ENCODE results near the gene CNTNAP5.

The CNTNAP5 gene

DNA sequence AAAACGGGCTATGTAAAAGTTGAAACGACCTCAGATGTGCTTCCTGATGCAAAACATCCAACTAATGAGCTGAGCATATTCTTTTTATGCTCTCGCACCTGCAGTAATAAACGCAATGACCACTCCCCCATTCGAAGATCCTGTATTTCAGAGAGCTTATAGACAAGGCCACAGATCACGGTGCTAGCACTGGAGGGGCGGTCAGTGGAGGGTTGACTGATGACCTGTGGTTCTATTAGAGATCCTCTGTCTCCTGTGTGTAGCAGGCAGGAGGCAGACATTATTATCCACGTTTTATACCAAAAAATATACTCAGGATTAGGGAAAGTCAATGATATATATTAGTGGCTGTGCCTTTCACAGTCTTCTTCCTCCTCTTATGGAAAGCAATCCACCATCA lies 457.0 kb downstream of the CNTNAP5 start:
- DNase-seq: no peak

DNA sequence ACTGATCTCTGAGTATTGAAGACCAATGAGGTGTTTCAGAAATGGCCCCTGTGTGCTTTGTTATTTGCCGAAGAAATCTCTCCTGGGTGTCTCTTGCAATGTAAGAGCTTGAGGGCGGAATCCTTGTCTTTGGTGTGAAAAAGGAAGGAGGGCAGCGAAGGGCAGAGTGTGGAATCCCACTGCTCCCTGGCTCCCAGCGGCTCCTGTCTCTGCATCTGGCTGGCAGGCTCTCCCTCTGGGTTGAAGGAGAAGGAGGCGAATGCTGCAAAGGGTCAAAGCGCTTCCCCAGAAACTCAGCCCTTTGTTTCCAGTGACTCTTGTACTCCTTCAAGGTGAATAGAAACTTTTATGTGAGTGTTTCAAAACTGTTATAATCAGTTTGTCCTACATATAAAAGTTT lies 457.5 kb downstream of the CNTNAP5 start:
- no peak for DNase-seq

DNA sequence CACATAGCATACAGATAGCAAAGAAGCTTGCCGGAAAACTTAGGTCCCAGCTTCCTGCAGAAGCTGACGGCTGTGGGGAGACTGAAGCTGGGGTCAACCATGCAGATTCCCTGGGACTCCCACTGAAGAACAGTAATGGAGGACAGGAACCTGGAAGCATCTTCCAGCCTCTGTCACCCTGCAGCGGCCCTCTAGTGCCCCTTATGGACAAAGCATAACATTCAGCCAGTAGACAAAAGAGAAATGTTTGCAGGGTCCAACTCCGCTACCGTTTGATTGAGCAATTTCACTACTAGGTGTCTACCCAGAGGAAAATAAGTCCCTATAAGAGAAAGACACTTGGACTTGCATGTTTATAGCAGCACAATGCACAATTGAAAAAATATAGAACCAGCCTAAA lies 460.6 kb downstream of the CNTNAP5 start:
- DNase-seq: no peak

DNA sequence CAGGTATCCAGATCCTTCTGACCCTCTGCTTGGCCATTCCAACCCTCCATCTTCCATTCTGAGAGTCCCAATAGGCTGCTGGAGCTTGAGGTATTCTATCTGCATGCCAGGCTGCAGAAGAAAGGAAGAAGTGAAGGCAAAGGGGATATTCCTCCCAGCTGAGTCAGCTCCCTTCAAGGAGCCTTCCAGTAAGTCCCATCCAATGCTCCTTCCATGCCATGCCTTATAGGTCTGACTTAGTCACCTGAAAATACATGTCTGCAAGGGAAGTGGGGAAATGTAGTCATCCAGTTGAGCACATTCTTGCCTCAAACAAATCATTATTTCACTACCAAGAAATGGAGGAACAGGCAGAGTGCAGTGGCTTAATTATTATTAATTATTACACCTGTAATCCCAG lies 464.6 kb downstream of the CNTNAP5 start:
- DNase-seq: no peak

DNA sequence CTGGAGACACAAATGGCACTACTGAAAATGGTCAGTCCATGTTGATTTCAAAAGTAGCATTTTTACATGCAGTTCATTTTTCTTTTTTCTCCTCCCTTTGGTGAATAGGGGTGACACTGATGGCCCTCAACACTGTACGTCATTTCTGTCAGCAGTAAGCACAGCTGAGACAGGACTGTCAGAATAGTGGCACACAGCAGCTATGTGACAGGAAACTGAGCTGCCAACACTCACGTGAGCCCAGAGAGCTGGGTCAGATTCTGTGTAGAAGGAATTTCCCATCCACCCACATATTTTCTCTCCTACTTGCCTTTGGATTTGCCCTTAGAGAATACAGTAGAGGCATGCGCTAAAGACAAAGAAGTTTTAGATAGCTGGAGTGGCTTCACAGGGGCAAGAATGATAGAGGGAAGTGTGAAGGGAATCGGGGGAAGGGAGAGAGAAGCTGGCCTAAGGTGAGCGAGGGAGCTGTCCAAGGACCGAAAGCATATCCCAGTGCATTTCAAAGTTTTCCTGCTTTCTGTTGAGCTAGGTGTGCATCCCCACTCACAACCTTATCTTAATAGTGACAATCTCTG lies 476.6 kb downstream of the CNTNAP5 start:
- no peak for DNase-seq

DNA sequence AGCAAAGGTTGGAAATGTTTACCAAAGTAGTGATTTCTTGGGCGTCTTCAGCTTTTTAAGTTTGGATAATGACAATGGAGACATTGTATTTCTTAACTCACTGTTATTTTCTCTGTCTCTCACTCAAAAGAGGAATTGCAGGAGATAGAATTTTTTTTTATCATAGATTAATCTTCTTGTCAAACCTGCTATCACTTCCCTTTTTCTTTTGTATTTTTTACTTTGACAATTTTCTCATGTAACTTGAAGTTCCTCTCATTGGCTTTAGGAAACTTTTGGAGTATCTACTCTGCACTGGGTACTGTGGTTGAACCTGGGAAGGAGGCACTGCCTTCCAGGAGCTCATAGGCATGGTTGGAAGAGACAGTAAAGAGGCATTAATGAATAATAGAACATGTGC lies 489.1 kb downstream of the CNTNAP5 start:
- no peak for DNase-seq

DNA sequence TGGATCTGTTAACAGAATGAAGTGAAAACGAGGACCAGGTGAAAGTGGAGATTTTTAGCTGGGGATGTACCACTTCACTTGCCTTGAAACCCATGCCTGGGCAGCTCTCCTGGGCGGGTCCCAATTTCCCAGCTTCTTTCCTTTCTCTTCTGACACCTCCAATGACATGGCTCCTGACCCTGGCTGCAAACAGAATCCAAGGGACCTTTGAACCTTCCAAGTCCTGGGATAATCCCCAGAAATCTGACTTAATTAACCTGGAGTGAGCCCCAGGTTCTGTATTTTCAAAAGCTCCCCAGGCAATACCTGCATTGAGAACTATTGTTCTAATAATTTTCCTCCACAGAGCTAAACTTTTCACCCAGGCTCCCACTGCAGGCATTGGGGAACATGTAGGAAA lies 495.9 kb downstream of the CNTNAP5 start:
- no peak for DNase-seq

DNA sequence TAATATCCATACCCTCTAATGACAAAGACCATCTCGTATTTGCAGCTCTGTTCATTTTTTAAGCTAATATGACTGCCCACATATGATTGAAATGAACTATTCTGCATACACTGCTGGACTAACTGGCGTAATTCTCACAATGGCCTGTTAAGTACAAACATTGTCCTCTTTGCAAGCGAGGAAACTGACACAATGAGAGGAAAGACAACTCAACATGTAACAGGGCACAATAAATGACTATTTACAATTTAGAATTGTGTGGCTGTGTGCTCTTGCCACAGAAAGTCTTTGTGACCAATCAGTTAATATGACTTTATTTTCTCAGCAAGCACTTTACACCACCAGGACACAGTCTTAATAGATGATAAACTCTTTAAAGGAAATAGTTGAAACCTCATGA lies 498.0 kb downstream of the CNTNAP5 start:
- no peak for DNase-seq

DNA sequence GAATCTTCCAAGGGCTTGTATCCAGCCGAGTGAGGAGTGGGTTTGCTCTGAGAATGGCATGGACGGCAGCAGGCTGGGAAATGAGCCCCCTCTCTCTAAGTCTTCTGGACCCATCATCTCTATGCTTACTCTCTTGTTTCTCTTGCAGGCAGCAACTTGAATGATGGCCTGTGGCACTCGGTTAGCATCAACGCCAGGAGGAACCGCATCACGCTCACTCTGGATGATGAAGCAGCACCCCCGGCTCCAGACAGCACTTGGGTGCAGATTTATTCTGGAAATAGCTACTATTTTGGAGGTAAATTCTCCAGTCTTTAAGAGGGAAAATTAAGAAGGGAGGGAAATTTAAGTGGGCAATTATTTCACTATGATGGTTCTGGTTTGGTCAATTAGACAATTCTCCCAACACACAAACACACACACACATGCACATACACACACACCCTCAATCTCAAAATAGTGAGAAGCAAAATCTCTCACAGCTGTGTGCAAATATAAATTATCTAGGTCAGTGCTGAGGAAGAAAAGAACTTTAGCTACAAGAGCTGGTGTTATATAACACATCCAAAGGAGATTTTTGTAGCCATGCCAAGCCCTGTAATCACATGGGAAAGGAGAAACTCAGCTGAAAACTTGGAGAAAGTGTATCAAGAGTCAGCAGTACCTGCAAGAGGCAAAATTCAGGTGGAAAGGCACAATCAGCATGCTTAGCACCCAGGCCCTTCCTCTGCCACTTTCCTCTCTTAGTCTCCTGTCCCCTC lies 499.2 kb downstream of the CNTNAP5 start:
- no peak for DNase-seq

DNA sequence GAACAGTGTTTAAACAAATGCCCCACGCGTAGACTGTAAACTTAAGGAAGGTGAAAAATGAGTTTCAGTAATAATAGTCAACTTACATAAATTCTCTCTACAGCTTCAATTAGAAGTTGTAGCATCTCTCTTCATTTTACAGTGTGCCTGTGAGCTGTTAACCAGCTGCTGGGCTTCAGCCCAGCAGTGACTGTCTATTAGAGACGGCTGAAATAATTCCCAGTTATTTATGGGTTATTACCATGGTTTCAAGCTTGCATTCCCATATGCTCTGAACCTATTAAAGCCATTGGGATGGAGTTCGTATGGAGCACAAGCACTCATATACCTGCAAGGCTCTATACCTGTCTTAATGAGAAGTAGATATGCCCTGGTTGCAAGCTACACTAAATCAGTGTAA lies 501.1 kb downstream of the CNTNAP5 start:
- peak; percentile 5 for DNase-seq

DNA sequence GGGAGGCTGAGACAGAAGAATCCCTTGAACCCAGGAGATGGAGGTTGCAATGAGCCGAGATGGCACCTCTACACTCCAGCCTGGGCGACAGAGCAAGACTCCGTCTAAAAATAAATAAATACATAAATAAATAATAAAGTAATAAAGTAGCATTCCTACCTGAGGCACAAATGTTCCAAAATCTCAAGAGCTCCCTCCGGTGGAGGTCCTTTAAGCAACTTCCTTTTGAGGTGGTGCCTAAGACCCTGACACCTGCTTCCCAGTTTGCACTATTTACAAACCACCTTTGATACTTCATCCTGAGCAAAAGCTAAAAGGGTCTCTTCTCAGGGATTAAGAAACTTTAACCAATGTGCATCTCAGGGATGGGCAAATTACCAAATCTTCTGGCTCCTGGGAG lies 505.1 kb downstream of the CNTNAP5 start:
- no peak for DNase-seq

DNA sequence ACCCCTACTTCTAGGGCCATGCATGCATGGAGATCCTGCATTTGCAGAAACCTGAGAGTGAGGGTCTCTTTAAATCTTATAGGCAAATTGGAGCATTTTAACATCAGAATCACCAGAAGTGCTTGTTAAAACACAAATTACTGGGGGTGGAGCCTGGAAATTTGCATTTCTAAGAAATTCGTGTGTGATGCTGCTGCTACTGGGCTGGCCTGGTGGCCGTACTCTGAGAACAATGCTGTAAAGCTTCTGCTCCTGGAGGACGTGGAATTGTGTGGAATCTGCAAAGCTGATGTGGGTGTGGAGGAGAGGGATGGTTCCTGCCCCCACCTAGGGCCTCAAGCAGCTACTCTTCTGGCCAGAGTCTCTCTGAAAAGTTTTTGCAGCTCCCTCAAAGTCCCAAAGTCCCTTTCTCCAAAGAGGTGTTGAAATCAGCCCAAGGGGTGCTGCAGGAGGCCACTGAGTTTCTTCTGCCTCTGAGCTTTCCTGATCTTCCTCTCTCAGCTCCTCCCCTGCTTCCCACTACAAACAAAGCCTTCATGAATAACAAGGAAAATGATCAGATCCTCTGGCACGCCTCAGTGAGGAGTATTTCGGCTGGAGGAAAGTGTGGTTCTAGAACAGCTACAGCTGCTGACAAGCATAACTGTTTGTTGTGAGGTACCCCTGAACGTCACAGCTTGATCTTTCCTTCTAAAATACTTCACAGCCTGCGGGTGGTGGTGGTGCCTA lies 508.3 kb downstream of the CNTNAP5 start:
- DNase-seq: no peak

DNA sequence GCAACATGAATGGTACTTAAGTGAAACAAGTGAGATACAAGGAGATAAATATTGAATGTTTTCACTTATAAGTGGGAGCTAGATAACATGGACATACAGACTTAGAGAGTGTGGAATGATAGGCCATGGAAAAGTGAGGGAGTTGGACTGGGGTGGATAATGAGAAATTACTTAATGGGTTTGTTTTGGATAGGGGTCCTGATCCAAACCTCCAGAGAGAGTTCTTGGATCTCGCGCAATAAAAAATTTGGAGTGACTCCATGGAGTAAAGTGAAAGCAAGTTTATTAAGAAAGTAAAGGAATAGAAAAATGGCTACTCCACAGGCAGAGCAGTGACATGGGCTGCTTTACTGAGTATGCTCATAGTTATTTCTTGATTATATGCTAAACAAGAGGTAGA lies 508.9 kb downstream of the CNTNAP5 start:
- no peak for DNase-seq

DNA sequence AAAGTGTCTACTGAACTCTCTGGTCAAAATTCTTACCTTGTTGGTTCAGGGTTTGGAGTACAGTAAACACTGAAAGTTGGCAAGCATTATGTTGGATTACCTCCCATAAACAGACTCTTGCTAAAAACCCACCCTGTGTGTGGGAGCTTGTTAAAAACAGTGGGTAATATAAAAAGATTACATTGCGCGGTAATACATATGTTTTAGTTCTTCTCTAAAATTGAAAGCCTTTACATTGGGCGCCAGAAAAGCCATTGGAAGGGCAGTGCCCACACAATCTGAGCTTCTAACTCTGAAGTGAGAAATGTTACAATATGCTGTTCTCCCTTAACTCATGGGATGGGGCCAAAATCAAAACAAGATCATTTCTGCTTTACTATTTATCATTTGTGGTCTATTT lies 510.7 kb downstream of the CNTNAP5 start:
- no peak for DNase-seq

DNA sequence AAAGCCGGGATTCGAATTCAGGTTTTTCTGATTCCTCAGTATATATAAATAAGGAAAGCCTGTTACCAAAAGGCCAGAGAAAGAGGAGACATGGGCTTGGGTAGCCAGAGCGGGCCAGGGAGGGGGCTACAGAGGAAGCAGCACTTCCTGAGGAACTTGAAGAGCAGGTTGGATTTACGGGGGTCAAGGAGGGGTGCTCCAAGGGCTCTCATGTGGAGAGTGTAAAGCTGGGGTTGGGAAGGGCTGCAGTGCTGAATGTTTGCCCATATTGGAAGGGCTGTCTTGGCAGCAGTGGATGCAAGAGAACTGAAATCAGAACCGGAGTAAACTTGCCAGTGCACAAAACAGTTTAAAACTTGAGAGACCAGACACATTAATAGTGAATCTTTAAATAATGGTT lies 511.5 kb downstream of the CNTNAP5 start:
- no peak for DNase-seq

DNA sequence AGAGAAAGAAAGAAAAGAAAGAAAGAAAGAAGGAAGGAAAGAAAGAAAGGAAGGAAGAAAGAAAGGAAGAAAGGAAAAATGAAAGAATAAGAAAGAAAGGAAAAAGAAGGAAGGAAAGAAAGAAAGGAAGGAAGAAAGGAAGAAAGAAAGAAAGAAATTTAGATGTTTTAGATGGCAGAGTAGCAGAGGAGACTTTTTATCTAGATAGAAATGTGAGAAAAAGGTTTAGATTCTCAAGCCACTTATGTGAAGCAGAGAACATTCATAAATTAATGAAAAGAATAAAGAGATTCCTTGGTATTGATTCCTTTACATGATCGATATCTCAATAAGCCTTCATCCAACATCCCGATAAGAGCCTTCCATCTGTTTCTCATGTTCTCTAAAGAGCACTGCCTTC lies 513.5 kb downstream of the CNTNAP5 start:
- no peak for DNase-seq

DNA sequence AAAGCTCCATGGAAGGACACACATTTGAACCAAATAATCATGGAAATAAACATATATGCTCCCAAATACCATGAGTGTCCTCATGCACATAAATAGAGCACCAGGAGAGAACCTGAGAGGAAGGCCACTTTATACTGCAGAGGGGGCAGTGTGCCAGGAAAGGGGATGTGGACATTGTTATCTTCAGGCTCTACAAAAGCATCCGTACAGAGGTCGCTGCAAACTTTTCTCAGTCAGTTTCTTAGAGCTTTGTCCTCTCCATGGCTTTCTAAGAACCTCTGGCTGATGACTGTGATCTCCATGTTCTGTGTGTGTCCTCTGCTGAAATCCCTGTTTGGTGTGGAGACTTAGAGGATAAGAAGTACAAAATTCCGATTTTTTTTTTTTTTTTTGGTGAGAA lies 515.7 kb downstream of the CNTNAP5 start:
- no peak for DNase-seq

DNA sequence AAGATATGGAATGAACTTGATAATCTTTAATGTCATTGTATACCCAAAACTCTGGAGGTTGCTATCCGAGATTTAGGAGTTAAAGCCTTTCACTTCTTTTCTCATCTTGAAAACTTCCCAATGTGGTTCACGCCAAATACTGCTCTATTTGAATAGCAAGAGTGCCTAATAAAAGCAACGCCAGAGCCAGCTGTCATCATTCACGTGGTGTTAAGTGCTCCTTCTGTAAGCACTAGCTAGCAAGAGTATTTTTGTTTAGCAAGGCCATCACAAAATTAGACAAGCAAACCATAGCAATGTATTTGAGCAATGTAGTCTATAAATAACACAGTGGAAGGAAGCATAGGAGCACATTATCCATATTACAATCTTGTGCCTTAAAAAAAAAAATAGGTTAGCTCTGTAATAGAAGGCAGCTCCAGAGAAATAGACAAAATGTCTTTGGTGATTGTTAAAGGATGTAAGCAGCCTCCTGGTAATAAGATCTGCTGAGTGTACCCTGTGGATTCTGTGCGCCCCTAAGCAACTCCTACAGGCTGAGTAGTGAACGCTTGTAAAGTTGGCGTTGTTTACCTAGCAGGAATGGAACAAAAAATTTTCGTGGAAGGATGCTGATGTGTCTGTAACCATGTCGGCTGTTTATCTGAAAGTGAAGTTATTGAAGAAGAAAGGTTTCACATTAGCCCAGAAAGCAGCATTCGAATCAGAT lies 518.0 kb downstream of the CNTNAP5 start:
- DNase-seq: peak; percentile 26

DNA sequence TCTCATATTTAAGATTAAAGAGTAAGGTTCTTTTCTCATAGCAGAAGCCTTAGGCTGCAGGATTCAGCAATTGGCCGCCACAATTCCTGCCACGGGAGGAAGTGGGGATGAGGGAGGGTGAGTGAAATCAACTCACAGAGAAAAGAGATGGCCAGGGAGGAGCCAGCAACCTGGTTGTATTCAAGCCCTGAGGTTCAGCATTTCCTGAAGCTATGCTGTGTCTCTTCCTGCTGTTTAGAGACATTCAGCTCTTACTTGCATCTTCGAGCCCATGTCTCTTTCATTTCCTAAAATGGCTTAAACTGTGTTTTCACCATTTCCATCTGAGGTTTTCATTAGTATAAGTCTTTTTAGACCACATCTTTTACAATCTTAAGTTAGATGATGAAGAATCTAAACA lies 522.6 kb downstream of the CNTNAP5 start:
- no peak for DNase-seq

DNA sequence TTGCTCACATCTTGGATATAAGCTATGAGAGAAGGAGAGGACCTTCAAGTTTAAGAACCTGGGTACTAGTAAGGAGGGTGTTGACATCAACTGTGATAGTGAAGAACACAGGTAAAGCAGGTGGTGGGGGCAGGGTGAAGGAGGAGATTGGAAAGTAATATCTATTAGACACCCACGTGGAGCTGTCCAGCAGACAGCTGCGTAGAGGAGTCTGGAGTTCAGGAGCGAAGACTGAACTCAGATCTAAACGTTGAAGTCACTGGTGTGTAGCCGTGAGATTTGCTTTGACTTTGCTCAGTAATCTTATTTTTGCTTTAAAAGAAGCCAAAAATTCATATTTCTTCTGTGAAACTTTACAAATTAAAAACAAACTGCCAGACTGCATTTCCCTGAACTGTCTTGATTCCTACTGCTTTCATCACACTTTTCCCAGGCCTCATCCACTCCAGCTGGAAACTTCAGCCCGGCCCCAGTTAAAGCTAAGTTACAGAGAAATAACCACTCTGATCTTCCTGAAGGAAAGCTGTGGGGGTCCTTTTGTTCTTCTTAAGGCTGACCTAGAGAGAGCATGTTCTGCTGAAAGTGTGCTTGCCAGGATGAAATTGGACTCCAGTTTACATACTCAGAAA lies 533.3 kb downstream of the CNTNAP5 start:
- no peak for DNase-seq

DNA sequence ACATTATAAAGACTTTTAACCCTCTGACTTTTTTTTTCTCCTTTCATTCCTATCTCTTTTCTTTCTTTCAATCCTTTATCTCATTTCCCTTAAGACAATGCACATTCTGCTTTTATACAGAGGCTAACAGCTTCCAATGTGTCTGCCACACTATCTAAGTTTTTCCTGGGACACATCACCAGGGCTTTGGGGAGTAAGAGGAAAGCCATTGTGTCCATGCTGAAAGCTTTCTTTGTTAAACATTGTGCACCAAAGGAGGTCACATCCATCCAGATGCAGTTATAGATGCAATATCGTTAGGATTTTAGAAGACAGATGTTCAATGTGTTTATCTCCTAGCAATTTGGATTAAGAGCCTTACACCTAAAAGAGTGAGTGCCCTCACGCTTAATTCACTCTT lies 534.1 kb downstream of the CNTNAP5 start:
- DNase-seq: no peak

DNA sequence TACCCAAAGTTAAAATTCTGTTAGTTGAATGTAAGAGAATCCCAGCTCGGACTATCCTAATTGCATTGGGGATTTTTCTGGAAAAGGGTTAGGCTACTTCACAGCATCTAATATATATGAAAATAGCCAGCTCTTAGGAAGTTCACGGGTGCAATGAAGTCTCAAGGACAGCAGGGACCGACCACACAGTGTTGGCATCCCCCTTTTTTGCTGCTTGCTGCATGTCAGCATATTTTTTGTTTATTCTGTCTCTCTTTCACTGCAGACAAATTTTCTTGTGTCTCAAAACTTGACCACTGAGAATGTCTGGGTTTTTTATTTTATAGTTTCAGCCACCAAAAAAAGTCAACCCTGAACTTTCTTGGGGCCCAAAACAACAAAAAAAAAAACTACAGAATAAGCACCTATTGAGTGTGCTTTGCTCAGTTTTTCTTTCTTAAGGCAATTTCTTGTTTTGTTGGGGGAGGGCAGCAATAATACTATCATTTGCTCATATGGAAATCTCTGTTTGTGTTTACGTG lies 535.6 kb downstream of the CNTNAP5 start:
- DNase-seq: no peak

DNA sequence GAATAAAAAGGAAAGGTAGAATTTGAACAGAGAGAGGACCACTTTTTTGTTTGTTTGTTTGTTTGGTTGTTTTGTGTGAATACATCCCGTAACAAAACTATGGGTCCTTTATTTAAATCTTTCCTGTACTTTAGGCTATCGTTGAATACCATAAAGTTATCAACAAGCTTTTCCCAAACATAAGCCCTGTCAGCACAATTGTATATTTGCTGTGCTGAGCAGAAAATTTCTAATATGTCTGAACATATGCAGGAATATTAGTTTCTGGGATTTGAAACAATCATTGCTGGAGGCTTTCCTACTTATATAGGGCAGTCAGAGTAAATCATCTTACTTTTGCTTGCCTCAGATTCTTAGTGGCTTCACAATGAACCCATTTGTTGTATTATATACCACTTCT lies 536.4 kb downstream of the CNTNAP5 start:
- DNase-seq: no peak

Data from NCI-H1694 treated with DMSO at 0.1 percent for 48 hours (cell line).